ENCODE results near the gene ANAPC2. TPM values are rescaled to one million over a fixed set of nuclear protein-coding genes. Genes with fewer than 3 reads are reported as not detected.

Gene ANAPC2
- total RNA-seq, 4 donors from 2014 or later, result 18.7 to 28.7 (median 25.1) TPM

- Histone ChIP-seq H3K4me1 (no peaks in the 10 kb centered on the region), H3K36me3 (no peaks in the 10 kb centered on the region), H3K27me3 (peaks cover 0 to 74% (median 10%) of the 10 kb centered on the region in 4 donors), H3K4me3 (no peak overlapping the region), H3K27ac (replicated peaks in 1 of 4) (no peak overlapping the region), H3K9me3 (no peaks in the 10 kb centered on the region)
- no peak for DNase-seq (ENCODE audit: extremely low spot score)
- 24% methylated on average over 32 of the region's 34 CpGs for WGBS
- intact Hi-C loops (cut with DNase I), result no loop called here
- TF ChIP-seq POLR2A (IDR thresholded peaks at IDR 0.05; ENCODE audit: low read depth) (no peak), POLR2AphosphoS5 (IDR thresholded peaks at IDR 0.05) (no peak), EP300 (IDR thresholded peaks at IDR 0.05) (no peak), CTCF (IDR thresholded peaks at IDR 0.05) (no peak)
These were observed 37.5 kb downstream of the ANAPC2 start for GRCh38 chr9:137150617-137151457.

GRCh38 chr9:137149942-137150616 lies 38.3 kb downstream of the ANAPC2 start:
- H3K27me3 ChIP-seq, result peaks cover 0 to 72% (median 8%) of the 10 kb centered on the region in 4 donors
- 39% methylated on average over 12 of the region's 20 CpGs for WGBS
- intact Hi-C loops (cut with DNase I), result no loop called here

GRCh38 chr9:137149363-137149762 lies 39.0 kb downstream of the ANAPC2 start:
- intact Hi-C loops (cut with DNase I), result no loop called here
- no peaks in the 10 kb centered on the region for H3K36me3 ChIP-seq
- no peak overlapping the region for H3K27ac ChIP-seq (replicated peaks in 1 of 4)
- peaks cover 0 to 67% (median 8%) of the 10 kb centered on the region in 4 donors for H3K27me3 ChIP-seq
- H3K4me1 ChIP-seq, result no peaks in the 10 kb centered on the region
- no peaks in the 10 kb centered on the region for H3K9me3 ChIP-seq
- no peak overlapping the region for H3K4me3 ChIP-seq
- TF ChIP-seq EP300 (IDR thresholded peaks at IDR 0.05) (no peak), POLR2AphosphoS5 (IDR thresholded peaks at IDR 0.05) (no peak), CTCF (IDR thresholded peaks at IDR 0.05) (no peak)
- no peak for DNase-seq (ENCODE audit: extremely low spot score)
- 84% methylated on average over 5 of the region's 5 CpGs for WGBS

More at GRCh38 chr9:137149942-137150616, 38.3 kb downstream of the ANAPC2 start:
- H3K4me3 ChIP-seq, result no peak overlapping the region
- no peaks in the 10 kb centered on the region for H3K9me3 ChIP-seq
- no peaks in the 10 kb centered on the region for H3K36me3 ChIP-seq
- DNase-seq (ENCODE audit: extremely low spot score), result no peak
- no peaks in the 10 kb centered on the region for H3K4me1 ChIP-seq
- TF ChIP-seq EP300 (IDR thresholded peaks at IDR 0.05) (no peak), POLR2AphosphoS5 (IDR thresholded peaks at IDR 0.05) (no peak), CTCF (IDR thresholded peaks at IDR 0.05) (no peak)
- no peak overlapping the region for H3K27ac ChIP-seq (replicated peaks in 1 of 4)

GRCh38 chr9:137148661-137149060 lies 39.7 kb downstream of the ANAPC2 start:
- no peak for DNase-seq (ENCODE audit: extremely low spot score)
- H3K27ac ChIP-seq (replicated peaks in 1 of 4), result no peak overlapping the region
- intact Hi-C loops (cut with DNase I), result no loop called here
- H3K36me3 ChIP-seq, result no peaks in the 10 kb centered on the region
- WGBS, result 82% methylated on average over 17 of the region's 19 CpGs
- no peak for TF ChIP-seq POLR2A (IDR thresholded peaks at IDR 0.05; ENCODE audit: low read depth)
- no peak overlapping the region for H3K4me3 ChIP-seq
- no peaks in the 10 kb centered on the region for H3K4me1 ChIP-seq
- H3K9me3 ChIP-seq, result no peaks in the 10 kb centered on the region
- peaks cover 0 to 72% (median 9%) of the 10 kb centered on the region in 4 donors for H3K27me3 ChIP-seq

- TF ChIP-seq POLR2AphosphoS5 (IDR thresholded peaks at IDR 0.05), result no peak
- TF ChIP-seq EP300 (IDR thresholded peaks at IDR 0.05), result no peak
- no peak for TF ChIP-seq POLR2A (IDR thresholded peaks at IDR 0.05; ENCODE audit: low read depth)
- no peak for TF ChIP-seq CTCF (IDR thresholded peaks at IDR 0.05)
- Histone ChIP-seq H3K36me3 (no peaks in the 10 kb centered on the region), H3K9me3 (no peaks in the 10 kb centered on the region), H3K4me3 (no peak overlapping the region), H3K4me1 (no peaks in the 10 kb centered on the region), H3K27ac (replicated peaks in 1 of 4) (no peak overlapping the region), H3K27me3 (peaks cover 0 to 76% (median 9%) of the 10 kb centered on the region in 4 donors)
- intact Hi-C loops (cut with DNase I), result no loop called here
- no peak for DNase-seq (ENCODE audit: extremely low spot score)
- WGBS, result no CpG with 5 or more reads among the region's 27 CpGs
These were observed 40.1 kb downstream of the ANAPC2 start for GRCh38 chr9:137148242-137148641.

Measured in esophagus muscularis mucosa (tissue), 4 donors.